OCI-LY1 (cell line): ENCODE measurements around the gene LINC01488.

Experiments used
- H2AFZ ChIP-seq: fragments of 200-600 bp; sonication (generic), shearing (Covaris generic); 2 replicates; pipeline ENCODE4 v1.6.0; 2014; ENCODE audit warnings: antibody characterized with exemption, mild to moderate bottlenecking, low read length
- H3F3A ChIP-seq: fragments of 200-600 bp; sonication (generic), shearing (Covaris generic); 2 replicates; pipeline ENCODE4 v1.6.0; 2014; ENCODE audit warnings: mild to moderate bottlenecking, antibody characterized with exemption, low read length, moderate library complexity; ENCODE audit not compliant: insufficient read depth
- H3K27ac ChIP-seq: fragments of 200-600 bp; sonication (generic); 2 replicates; pipeline ENCODE4 v1.5.1; 2014; ENCODE audit warnings: low read length, mixed run types, mild to moderate bottlenecking, low read depth; ENCODE audit not compliant: poor library complexity, severe bottlenecking
- H3K27me3 ChIP-seq: fragments of 200-600 bp; sonication (generic); 2 replicates; pipeline ENCODE4 v1.6.0; 2014; ENCODE audit warnings: antibody characterized with exemption, mild to moderate bottlenecking, low read length, moderate library complexity; ENCODE audit not compliant: insufficient read depth
- H3K36me3 ChIP-seq: fragments of 200-600 bp; sonication (generic); 2 replicates; pipeline ENCODE4 v1.6.1; 2014; ENCODE audit warnings: mild to moderate bottlenecking, antibody characterized with exemption, low read length, moderate library complexity, mixed read lengths; ENCODE audit not compliant: insufficient read depth
- H3K4me1 ChIP-seq: fragments of 200-600 bp; sonication (generic); 2 replicates; pipeline ENCODE4 v1.5.1; 2014; ENCODE audit warnings: mild to moderate bottlenecking, low read length, moderate library complexity; ENCODE audit not compliant: insufficient read depth, severe bottlenecking
- H3K4me2 ChIP-seq: fragments of 200-600 bp; sonication (generic), shearing (Covaris generic); 2 replicates; pipeline ENCODE4 v1.6.1; 2014; ENCODE audit warnings: low read length
- H3K4me3 ChIP-seq: fragments of 200-600 bp; sonication (generic); 2 replicates; pipeline ENCODE4 v1.5.1; 2014; ENCODE audit warnings: low read length, low read depth, mild to moderate bottlenecking, mixed read lengths; ENCODE audit not compliant: poor library complexity, severe bottlenecking
- H3K79me2 ChIP-seq: fragments of 200-600 bp; shearing (Covaris generic); 2 replicates; pipeline ENCODE4 v1.6.1; 2016; ENCODE audit warnings: mixed run types, low read length, mixed read lengths; ENCODE audit not compliant: insufficient read depth
- H3K9ac ChIP-seq: fragments of 200-600 bp; sonication (generic), shearing (Covaris generic); 2 replicates; pipeline ENCODE4 v1.6.1; 2014; ENCODE audit warnings: mild to moderate bottlenecking, low read length, mixed read lengths
- H3K9me2 ChIP-seq: fragments of 200-600 bp; sonication (generic), shearing (Covaris generic); 2 replicates; pipeline ENCODE4 v1.6.1; 2014; ENCODE audit warnings: low read depth, mild to moderate bottlenecking, low read length, mixed read lengths
- H3K9me3 ChIP-seq: fragments of 200-600 bp; shearing (Covaris generic); 2 replicates; pipeline ENCODE4 v1.6.1; 2014; ENCODE audit warnings: low read length, mixed read lengths
- H4K20me1 ChIP-seq: fragments of 200-600 bp; sonication (generic), shearing (Covaris generic); 2 replicates; pipeline ENCODE4 v1.6.0; 2016; ENCODE audit warnings: mild to moderate bottlenecking, low read length; ENCODE audit not compliant: insufficient read depth
- CTCF ChIP-seq: fragments of 200-600 bp; sonication (generic), shearing (Covaris generic); IDR thresholded peaks from 2 replicates; pipeline ENCODE4 v1.5.1; 2017; ENCODE audit warnings: mild to moderate bottlenecking, antibody characterized with exemption, low read length, moderate library complexity, mixed read lengths
- EZH2 ChIP-seq: fragments of 200-600 bp; sonication (generic), shearing (Covaris generic); IDR thresholded peaks from 2 replicates; pipeline ENCODE4 v1.8.0; 2017; ENCODE audit warnings: borderline replicate concordance, mixed run types, mild to moderate bottlenecking, antibody characterized with exemption, low read length, moderate library complexity, mixed read lengths

LINC01488 gene

GRCh38 chr11:69531071-69531716, 49.7 kb downstream of the LINC01488 start:
- H3K9me2 ChIP-seq, result no peaks in the 10 kb centered on the region
- no peak overlapping the region for H3K4me3 ChIP-seq
- H3F3A ChIP-seq, result no peaks in the 10 kb centered on the region
- H4K20me1 ChIP-seq, result no peaks in the 10 kb centered on the region
- H3K9me3 ChIP-seq, result no peaks in the 10 kb centered on the region
- H3K27me3 ChIP-seq, result no peaks in the 10 kb centered on the region
- H2AFZ ChIP-seq, result no peak overlapping the region
- H3K9ac ChIP-seq, result no peak overlapping the region
- no peaks in the 10 kb centered on the region for H3K4me1 ChIP-seq
- H3K79me2 ChIP-seq, result no peaks in the 10 kb centered on the region
- no peak for TF ChIP-seq CTCF
- no peaks in the 10 kb centered on the region for H3K36me3 ChIP-seq
- H3K27ac ChIP-seq, result no peak overlapping the region
- H3K4me2 ChIP-seq, result no peak overlapping the region

- H3K9me3 ChIP-seq, result no peaks in the 10 kb centered on the region
- H3K4me3 ChIP-seq, result no peak overlapping the region
- H3K79me2 ChIP-seq, result no peaks in the 10 kb centered on the region
- no peaks in the 10 kb centered on the region for H3F3A ChIP-seq
- no peak overlapping the region for H2AFZ ChIP-seq
- no peaks in the 10 kb centered on the region for H4K20me1 ChIP-seq
- no peaks in the 10 kb centered on the region for H3K36me3 ChIP-seq
- H3K27ac ChIP-seq, result no peak overlapping the region
- H3K4me1 ChIP-seq, result no peaks in the 10 kb centered on the region
- H3K4me2 ChIP-seq, result no peak overlapping the region
- H3K9ac ChIP-seq, result no peak overlapping the region
- H3K9me2 ChIP-seq, result no peaks in the 10 kb centered on the region
- TF ChIP-seq CTCF, result no peak
- TF ChIP-seq EZH2, result no peak
- no peaks in the 10 kb centered on the region for H3K27me3 ChIP-seq
These were observed 50.2 kb downstream of the LINC01488 start for GRCh38 chr11:69531717-69532088.

GRCh38 chr11:69533296-69534165, 52.1 kb downstream of the LINC01488 start:
- no peak overlapping the region for H2AFZ ChIP-seq
- H3K4me2 ChIP-seq, result no peak overlapping the region
- H3K4me3 ChIP-seq, result no peak overlapping the region
- no peaks in the 10 kb centered on the region for H4K20me1 ChIP-seq
- no peak overlapping the region for H3K27ac ChIP-seq
- no peaks in the 10 kb centered on the region for H3K4me1 ChIP-seq
- no peaks in the 10 kb centered on the region for H3F3A ChIP-seq
- no peak for TF ChIP-seq CTCF
- TF ChIP-seq EZH2, result no peak
- no peaks in the 10 kb centered on the region for H3K27me3 ChIP-seq
- H3K36me3 ChIP-seq, result no peaks in the 10 kb centered on the region
- no peaks in the 10 kb centered on the region for H3K79me2 ChIP-seq
- no peaks in the 10 kb centered on the region for H3K9me2 ChIP-seq
- no peaks in the 10 kb centered on the region for H3K9me3 ChIP-seq
- H3K9ac ChIP-seq, result no peak overlapping the region
